Breast epithelium (tissue), 4 donors: ENCODE measurements around the gene MDFIC2. TPM values are rescaled to one million over a fixed set of nuclear protein-coding genes. Genes with fewer than 3 reads are reported as not detected.
"Not testable (repeated sequence)": the region's sequence is repeated elsewhere in the genome, so short reads cannot be mapped to it uniquely, and the experiment has no call there.

Source experiments
- DNase-seq, 2 donors: peaks; one replicate each; pipeline ENCODE4 v3.0.0-alpha.2; 2019; ENCODE audit warnings: low spot score in 2 of 2
- H3K27ac ChIP-seq, 2 donors: fragments of 200-600 bp; sonication (generic) in 1 of 2; one replicate each; pipeline ENCODE4 v1.5.1; 2016 to 2019; ENCODE audit warnings: mild to moderate bottlenecking in 1 of 2
- H3K27me3 ChIP-seq, 2 donors: fragments of 200-600 bp; sonication (generic) in 1 of 2; one replicate each; pipeline versions ENCODE4 v1.5.1 to v1.6.0; 2017 to 2019; ENCODE audit warnings: control low read depth in 1 of 2, mild to moderate bottlenecking in 1 of 2
- H3K36me3 ChIP-seq: fragments of 200-600 bp; one replicate; pipeline ENCODE4 v1.5.1; 2019
- H3K4me1 ChIP-seq, 2 donors: fragments of 200-600 bp; sonication (generic); one replicate each; pipeline ENCODE4 v1.5.1; 2016 to 2019; ENCODE audit warnings: control low read depth in 1 of 2
- H3K4me3 ChIP-seq, 3 donors: fragments of 200-600 bp; sonication (generic); 1 replicate in 2 of 3; 2 replicates in 1 of 3; pipeline ENCODE4 v1.5.1; 2016 to 2019; ENCODE audit warnings: mild to moderate bottlenecking in 3 of 3, moderate library complexity in 2 of 3
- H3K9me3 ChIP-seq, 2 donors: fragments of 200-600 bp; sonication (generic) in 1 of 2; one replicate each; pipeline ENCODE4 v1.5.1; 2016 to 2019; ENCODE audit warnings: control low read depth in 1 of 2
- CTCF ChIP-seq, 3 donors: fragments of 450-650 bp; IDR thresholded peaks; one replicate each; pipeline ENCODE4 v1.5.1; 2016 to 2017; ENCODE audit warnings: antibody characterized with exemption in 3 of 3, mild to moderate bottlenecking in 3 of 3, moderate library complexity in 3 of 3
- POLR2A ChIP-seq: fragments of 450-650 bp; IDR thresholded peaks from one replicate; pipeline ENCODE4 v1.6.1; 2016; ENCODE audit warnings: antibody characterized with exemption, mild to moderate bottlenecking, moderate library complexity
- POLR2AphosphoS5 ChIP-seq, 3 donors: sonication (generic); formaldehyde crosslinking; IDR thresholded peaks; one replicate each; pipeline ENCODE4 v1.6.1; 2017; ENCODE audit warnings: antibody characterized with exemption in 3 of 3
- intact Hi-C: fragments of 100-400 bp; cut with DNase I; formaldehyde crosslinking; loops from one replicate; pipeline ENCODE4 v1.15.1; 2023; ENCODE audit warnings: low total_unique reads
- total RNA-seq, 3 donors: library from RNA; depleted of rRNA; stranded (reverse); fragments of >200 nt; gene quantifications; one replicate each; pipeline ENCODE4 v1.1.0, GENCODE V29; 2016

Gene MDFIC2
- total RNA-seq, 3 donors from 2014 or later, result not detected

- H3K4me3 ChIP-seq, result no peak overlapping the region
- no peaks in the 10 kb centered on the region for H3K4me1 ChIP-seq
- H3K36me3 ChIP-seq, result no peaks in the 10 kb centered on the region
Observed at GRCh38 chr3:70224337-70224736, 88.1 kb downstream of the MDFIC2 start.

GRCh38 chr3:70218471-70218870, 94.0 kb downstream of the MDFIC2 start:
- no peaks in the 10 kb centered on the region for H3K9me3 ChIP-seq
- TF ChIP-seq CTCF (IDR thresholded peaks at IDR 0.05), result no peak
- no peak for TF ChIP-seq POLR2AphosphoS5 (IDR thresholded peaks at IDR 0.05)
- no peak for TF ChIP-seq POLR2A
- no peak for DNase-seq
- H3K36me3 ChIP-seq, result no peaks in the 10 kb centered on the region
- intact Hi-C loops, result no loop called here
- no peaks in the 10 kb centered on the region for H3K27me3 ChIP-seq
- no peaks in the 10 kb centered on the region for H3K4me1 ChIP-seq
- H3K4me3 ChIP-seq, result no peak overlapping the region
- H3K27ac ChIP-seq, result no peak overlapping the region

More at GRCh38 chr3:70224337-70224736, 88.1 kb downstream of the MDFIC2 start:
- DNase-seq, result no peak
- intact Hi-C loops, result no loop called here
- Histone ChIP-seq H3K9me3 (no peaks in the 10 kb centered on the region), H3K27ac (no peak overlapping the region), H3K27me3 (no peaks in the 10 kb centered on the region)
- TF ChIP-seq POLR2AphosphoS5 (IDR thresholded peaks at IDR 0.05) (no peak), POLR2A (no peak), CTCF (IDR thresholded peaks at IDR 0.05) (no peak)

DNA sequence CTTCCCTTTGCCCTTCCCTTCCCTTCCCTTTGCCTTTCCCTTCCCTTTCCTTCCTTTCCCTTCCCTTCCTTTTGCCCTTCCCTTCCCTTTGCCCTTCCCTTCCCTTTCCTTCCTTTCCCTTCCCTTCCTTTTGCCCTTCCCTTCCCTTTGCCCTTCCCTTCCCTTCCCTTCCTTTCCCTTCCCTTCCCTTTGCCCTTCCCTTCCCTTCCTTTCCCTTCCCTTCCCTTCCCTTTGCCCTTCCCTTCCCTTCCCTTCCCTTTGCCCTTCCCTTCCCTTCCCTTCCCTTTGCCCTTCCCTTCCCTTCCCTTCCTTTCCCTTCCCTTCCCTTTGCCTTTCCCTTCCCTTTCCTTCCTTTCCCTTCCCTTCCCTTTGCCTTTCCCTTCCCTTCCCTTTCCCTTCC, 101.2 kb downstream of the MDFIC2 start:
- intact Hi-C loops, result not testable (repeated sequence)

GRCh38 chr3:70201975-70202374, 110.5 kb downstream of the MDFIC2 start:
- intact Hi-C loops, result no loop called here
- DNase-seq, result no peak
- Histone ChIP-seq H3K27me3 (no peaks in the 10 kb centered on the region), H3K36me3 (no peaks in the 10 kb centered on the region), H3K4me1 (no peaks in the 10 kb centered on the region), H3K4me3 (no peak overlapping the region), H3K9me3 (no peaks in the 10 kb centered on the region), H3K27ac (no peak overlapping the region)
- no peak for TF ChIP-seq POLR2AphosphoS5 (IDR thresholded peaks at IDR 0.05)

More for the DNA sequence above, 101.2 kb downstream of the MDFIC2 start:
- H3K27me3 ChIP-seq, H3K36me3 ChIP-seq, DNase-seq, H3K9me3 ChIP-seq, H3K4me1 ChIP-seq, H3K27ac ChIP-seq, H3K4me3 ChIP-seq: not testable (repeated sequence)

DNA sequence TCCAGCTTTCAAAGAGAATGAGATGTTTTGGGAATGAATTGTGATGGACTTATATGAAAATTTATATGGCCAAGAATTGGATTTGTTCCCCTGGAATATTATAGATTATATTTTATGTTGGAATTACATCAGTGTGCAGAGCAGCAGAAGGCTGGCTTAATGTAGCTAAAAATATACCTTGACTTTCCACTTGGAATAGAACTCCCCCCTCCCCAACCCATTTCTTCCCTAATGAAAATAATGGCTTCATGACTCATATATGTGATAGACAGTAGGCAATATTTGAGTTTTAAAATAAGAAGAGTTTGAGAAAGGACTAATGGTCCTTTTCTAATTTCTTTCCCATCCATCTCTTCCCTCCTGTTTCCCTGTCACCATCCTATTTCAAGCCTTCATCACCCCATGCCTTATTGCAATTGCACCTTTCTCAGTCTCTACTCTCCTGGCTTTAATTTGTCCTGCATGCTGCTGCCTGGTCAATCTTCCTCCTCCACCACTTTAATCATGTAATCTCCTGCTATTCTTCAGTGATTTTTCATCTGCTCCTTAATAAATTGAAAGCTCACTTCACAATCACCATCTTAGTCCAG, 122.5 kb downstream of the MDFIC2 start:
- TF ChIP-seq POLR2A, result no peak
- no peak for TF ChIP-seq CTCF (IDR thresholded peaks at IDR 0.05)
- TF ChIP-seq POLR2AphosphoS5 (IDR thresholded peaks at IDR 0.05), result no peak
- Histone ChIP-seq H3K27ac (no peak overlapping the region), H3K4me3 (no peak overlapping the region), H3K27me3 (no peaks in the 10 kb centered on the region), H3K9me3 (no peaks in the 10 kb centered on the region), H3K4me1 (no peaks in the 10 kb centered on the region), H3K36me3 (no peaks in the 10 kb centered on the region)
- no peak for DNase-seq
- intact Hi-C loops, result no loop called here

DNA sequence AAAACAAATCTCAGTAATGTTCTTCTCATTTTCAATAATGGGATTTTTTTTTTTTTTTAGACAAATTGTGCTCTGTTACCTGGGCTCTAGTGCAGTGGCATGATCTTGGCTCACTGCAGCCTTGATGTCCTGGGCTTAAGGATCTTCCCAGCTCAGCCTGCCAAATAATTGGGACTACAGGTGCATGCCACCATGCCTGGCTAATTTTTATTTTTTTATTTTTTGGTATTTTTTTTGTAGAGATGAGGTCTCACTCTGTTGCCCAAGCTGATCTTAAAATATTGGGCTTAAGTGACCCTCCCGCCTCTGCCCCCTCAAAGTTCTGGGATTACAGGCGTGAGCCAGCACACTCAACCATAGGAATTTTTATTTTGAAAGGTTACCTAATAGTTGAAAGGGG, 126.2 kb downstream of the MDFIC2 start:
- no peaks in the 10 kb centered on the region for H3K36me3 ChIP-seq
- H3K4me3 ChIP-seq, result no peak overlapping the region
- no peak overlapping the region for H3K27ac ChIP-seq
- DNase-seq, result no peak
- H3K27me3 ChIP-seq, result no peaks in the 10 kb centered on the region
- intact Hi-C loops, result no loop called here
- H3K4me1 ChIP-seq, result no peaks in the 10 kb centered on the region
- H3K9me3 ChIP-seq, result no peaks in the 10 kb centered on the region
- TF ChIP-seq POLR2A (no peak), CTCF (IDR thresholded peaks at IDR 0.05) (no peak)
